Lower leg skin (tissue), 4 donors: ENCODE data around the gene KAT6B. TPM values are rescaled to one million over a fixed set of nuclear protein-coding genes. Genes with fewer than 3 reads are reported as not detected.

Experiments used
- DNase-seq, 2 donors: peaks; one replicate each; pipeline ENCODE4 v3.0.0-alpha.2; 2019; ENCODE audit warnings: low spot score in 2 of 2
- H3K4me3 ChIP-seq: fragments of 200-600 bp; sonication (generic); 2 replicates; pipeline ENCODE4 v1.5.1; 2017; ENCODE audit warnings: mild to moderate bottlenecking, low read depth; ENCODE audit not compliant: poor library complexity, severe bottlenecking
- POLR2A ChIP-seq, 2 donors: fragments of 450-650 bp; IDR thresholded peaks; one replicate each; pipeline ENCODE4 v1.6.1; 2016 to 2017; ENCODE audit warnings: antibody characterized with exemption in 2 of 2, mild to moderate bottlenecking in 1 of 2, moderate library complexity in 1 of 2
- WGBS, 2 donors: methylation state at CpG; one replicate each; pipeline ENCODE4 v1.1.5; 2018; 5-methylcytosine and 5-hydroxymethylcytosine counted together
- intact Hi-C: fragments of 100-400 bp; cut with DNase I; formaldehyde crosslinking; loops from one replicate; pipeline ENCODE4 v1.15.0; 2023; ENCODE audit warnings: low total_unique reads
- total RNA-seq, 4 donors: library from RNA; depleted of rRNA; stranded (reverse); fragments of >200 nt; gene quantifications; one replicate each; pipeline ENCODE4 v1.1.0, GENCODE V29; 2016
- TF ChIP-seq, protein P1 (sequence below), 3 donors: fragments of 450-650 bp; IDR thresholded peaks; one replicate each; pipeline ENCODE4 v1.5.1; 2016; ENCODE audit warnings: antibody characterized with exemption in 3 of 3, mild to moderate bottlenecking in 3 of 3, moderate library complexity in 2 of 3

KAT6B gene
- total RNA-seq, 4 donors from 2014 or later = 17.2 to 40.1 (median 34.5) TPM

DNA sequence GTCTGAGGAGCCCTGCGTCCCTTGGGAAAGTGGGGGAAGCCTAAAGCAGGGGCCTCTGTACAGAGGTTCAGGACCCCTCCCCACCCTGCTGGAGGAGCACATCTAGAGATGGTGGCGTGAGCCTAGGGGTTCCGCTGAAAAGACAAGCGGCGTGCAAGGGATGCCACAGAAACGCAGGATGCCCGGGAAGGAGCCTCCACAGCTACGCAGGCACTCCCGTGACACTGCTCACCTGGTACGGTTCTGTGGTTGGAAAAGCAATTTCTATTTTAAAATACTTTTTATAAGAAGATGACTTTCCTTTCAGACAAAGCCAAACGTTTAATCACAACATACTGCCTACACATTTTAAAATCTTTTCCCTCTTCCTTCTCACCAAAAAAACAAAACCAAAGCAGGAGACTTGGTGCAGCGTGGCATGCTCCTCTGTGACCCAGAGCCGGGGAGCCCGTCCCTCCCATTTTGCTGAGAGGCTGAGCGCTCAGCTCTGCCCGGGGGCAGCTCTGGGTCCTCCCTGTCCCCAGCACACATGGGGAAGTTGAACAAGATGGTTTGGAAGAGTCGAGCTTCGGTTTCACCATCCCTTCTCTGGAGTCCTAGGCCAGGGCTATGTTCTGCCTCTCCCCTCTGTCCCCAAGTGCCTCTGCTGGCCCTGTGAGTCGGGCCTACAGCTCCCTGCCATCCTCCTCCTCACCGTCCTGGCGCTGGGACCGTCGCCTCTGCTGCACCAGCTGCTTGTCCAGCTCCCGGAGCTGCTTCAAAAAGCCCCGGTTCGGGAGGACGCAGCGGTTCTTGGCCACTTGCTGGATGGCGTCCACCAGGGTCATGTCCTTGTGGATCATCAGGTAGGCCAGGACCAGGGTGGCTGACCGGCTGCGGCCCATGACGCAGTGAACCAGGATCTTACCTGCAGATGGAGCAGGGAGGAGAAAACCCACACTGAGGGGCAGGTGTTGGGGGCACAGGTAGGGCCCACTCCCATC is 211.1 kb downstream of the KAT6B start:
- WGBS, 2 donors = 93 to 95% methylated on average over 32 of the region's 32 CpGs
- intact Hi-C loops = no loop called here
- no peak overlapping the region for H3K4me3 ChIP-seq
- DNase-seq = no peak
- no peak for TF ChIP-seq POLR2A (IDR thresholded peaks at IDR 0.05)
- TF ChIP-seq, protein P1, sequence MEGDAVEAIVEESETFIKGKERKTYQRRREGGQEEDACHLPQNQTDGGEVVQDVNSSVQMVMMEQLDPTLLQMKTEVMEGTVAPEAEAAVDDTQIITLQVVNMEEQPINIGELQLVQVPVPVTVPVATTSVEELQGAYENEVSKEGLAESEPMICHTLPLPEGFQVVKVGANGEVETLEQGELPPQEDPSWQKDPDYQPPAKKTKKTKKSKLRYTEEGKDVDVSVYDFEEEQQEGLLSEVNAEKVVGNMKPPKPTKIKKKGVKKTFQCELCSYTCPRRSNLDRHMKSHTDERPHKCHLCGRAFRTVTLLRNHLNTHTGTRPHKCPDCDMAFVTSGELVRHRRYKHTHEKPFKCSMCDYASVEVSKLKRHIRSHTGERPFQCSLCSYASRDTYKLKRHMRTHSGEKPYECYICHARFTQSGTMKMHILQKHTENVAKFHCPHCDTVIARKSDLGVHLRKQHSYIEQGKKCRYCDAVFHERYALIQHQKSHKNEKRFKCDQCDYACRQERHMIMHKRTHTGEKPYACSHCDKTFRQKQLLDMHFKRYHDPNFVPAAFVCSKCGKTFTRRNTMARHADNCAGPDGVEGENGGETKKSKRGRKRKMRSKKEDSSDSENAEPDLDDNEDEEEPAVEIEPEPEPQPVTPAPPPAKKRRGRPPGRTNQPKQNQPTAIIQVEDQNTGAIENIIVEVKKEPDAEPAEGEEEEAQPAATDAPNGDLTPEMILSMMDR (IDR thresholded peaks at IDR 0.05) = no peak

DNA sequence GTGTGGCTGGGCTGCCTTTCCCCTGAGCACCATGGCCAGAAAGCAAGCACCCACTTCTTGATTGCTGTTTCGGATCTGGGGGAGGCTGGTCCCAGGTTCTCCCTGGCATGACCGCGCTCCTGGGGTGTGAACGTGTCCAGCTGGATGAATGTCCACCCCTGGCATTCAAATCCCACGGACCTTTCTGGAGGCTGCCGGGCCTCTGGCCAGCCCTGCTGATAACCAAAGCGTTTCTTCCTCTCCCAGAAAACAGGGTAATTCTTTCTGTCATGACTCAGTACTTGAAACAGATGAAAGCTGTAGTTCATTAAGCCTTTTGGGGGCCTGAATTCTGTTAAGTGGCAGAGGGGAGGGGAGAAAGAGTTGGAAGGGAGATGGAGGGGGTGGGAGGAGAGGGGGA is 211.9 kb downstream of the KAT6B start:
- DNase-seq = peak in 1 of 2 donors; percentile 64
- WGBS, 2 donors = 53 to 62% methylated on average over 7 of the region's 7 CpGs
- intact Hi-C loops = no loop called here
- no peak for TF ChIP-seq POLR2A (IDR thresholded peaks at IDR 0.05)
- TF ChIP-seq, protein P1 (IDR thresholded peaks at IDR 0.05) = no peak
- H3K4me3 ChIP-seq = no peak overlapping the region

DNA sequence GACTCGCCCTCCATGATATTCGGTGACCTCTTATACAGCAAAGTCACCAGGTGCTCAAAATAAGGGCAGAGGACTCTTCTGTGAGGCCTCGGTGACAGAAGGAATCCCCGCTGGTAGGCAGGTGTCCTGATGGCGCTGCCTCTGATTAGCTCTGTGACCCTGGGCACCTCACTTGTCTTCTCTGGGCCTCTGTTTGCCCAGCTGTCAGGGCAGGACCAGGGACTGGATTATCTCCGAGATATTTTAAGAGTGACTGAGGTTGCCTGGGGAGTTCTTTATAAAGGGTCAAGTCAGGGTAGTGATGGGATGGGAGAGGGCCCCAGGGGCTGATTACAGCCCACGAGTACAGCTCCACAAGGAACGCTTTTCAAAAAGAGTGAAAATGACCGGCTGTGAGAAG is 214.2 kb downstream of the KAT6B start:
- TF ChIP-seq POLR2A (IDR thresholded peaks at IDR 0.05) = no peak
- TF ChIP-seq, protein P1 (IDR thresholded peaks at IDR 0.05) = no peak
- WGBS, 2 donors = 94 to 95% methylated on average over 9 of the region's 9 CpGs
- no peak overlapping the region for H3K4me3 ChIP-seq
- DNase-seq = no peak
- intact Hi-C loops = no loop called here

DNA sequence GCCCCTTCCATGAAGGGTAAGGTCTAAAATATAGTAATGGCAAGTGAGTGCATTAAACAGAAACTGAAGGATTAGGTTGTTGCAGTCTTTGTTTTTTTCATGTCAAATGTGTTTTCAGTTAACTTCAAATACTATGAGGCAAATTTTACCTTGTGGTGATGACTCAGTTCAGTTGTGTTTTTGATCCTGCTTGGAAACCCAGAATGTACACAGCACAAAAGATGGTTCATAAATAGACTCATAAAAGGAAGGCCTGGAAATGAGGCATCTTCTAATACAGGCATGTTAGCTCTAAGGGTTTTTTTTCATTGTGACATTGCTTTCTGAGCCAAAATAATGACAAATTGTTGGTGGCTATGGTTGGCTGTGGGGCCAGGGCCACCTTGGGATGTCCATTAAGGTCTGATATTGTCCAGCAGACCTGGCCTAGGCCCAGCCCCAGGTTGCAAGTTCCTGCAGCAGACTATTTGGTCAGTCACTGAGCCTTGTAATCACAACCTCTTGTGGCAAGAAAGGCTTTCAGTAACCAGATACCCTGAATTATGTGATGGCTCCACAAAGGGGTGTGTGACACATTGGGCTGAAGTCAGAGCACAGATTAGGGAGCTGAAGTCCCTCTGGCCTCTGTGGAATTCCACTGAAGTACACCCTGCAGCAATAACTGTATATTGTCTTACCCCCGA is 216.0 kb downstream of the KAT6B start:
- DNase-seq = peak in 1 of 2 donors; percentile 25
- intact Hi-C loops = no loop called here
- WGBS, 2 donors = 95 to 100% methylated on average over 1 of the region's 1 CpG
- TF ChIP-seq, protein P1 (IDR thresholded peaks at IDR 0.05) = no peak
- TF ChIP-seq POLR2A (IDR thresholded peaks at IDR 0.05) = no peak
- no peak overlapping the region for H3K4me3 ChIP-seq

DNA sequence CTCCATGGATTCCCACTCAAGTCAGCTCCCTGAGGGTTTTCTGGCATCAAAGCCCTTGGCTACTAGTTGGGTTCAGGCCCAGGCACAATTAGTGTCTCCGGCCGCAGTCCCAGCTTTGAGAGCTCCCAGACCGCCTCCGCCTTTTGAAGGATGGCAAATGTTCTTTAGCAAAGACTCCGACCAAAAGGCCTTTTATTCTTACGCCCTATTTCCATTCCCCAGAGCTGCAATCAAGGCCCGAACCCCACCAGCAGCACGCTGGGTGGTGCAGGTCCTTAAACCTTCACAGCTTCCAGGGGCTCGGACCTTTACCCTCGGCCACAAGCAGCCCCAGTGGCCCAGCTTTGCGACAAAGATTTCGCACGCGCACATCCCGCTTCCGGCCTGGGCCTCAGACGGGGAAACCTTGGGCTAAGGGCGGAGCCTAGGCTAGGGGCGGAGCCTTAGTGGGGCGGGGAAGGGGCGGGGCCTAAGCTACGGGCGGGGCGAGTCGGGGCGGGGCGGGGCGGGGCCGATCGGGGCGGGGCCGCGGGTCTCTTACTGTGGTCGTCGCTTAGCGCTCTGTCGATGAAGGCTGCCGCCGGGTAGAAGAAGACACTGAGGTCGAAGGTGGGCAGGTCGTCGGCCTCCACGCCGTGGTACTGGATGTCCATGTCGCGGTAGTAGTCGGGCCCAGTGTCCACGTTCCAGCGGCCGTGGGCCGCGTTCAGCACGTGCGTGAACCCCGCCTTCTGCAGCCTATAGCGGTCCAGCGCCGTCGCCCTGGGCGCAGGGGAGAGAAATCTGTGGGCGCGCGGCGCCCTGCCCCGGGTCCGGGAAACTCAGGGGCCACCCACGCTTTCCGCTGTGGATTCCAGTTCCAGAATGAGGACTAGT is 217.1 kb downstream of the KAT6B start:
- WGBS, 2 donors = 56 to 57% methylated on average over 51 to 60 of the region's 68 CpGs
- intact Hi-C loops = no loop called here
- DNase-seq = peak in 1 of 2 donors; percentile 83
- no peak overlapping the region for H3K4me3 ChIP-seq
- TF ChIP-seq, protein P1 (IDR thresholded peaks at IDR 0.05) = no peak
- no peak for TF ChIP-seq POLR2A (IDR thresholded peaks at IDR 0.05)
